Stimulated activated effector memory CD8-positive, alpha-beta T cell treated with anti-CD3 and anti-CD28 coated beads, Interleukin-12 subunit alpha, Interleukin-12 subunit beta, amount 100 ng/mL, for 72 hours (primary cell): Measurements from ENCODE around the gene LDAH.
A peak's percentile ranks its signal among the peaks of the same experiment; 100 is the strongest.

Experiments used
- ATAC-seq: fragments of 150-1000 bp; cut with Tn5 transposase; 2 replicates; pipeline ENCODE4 v1.10.0; 2021
- DNase-seq, 2 donors: peaks; one replicate each; pipeline ENCODE4 v3.0.0; 2021 to 2022; ENCODE audit warnings: low spot score in 2 of 2
- H3K27ac Mint-ChIP-seq: one replicate; pipeline ENCODE4 v1.8.0; 2022; ENCODE audit warnings: mild to moderate bottlenecking, mixed read lengths
- H3K36me3 Mint-ChIP-seq: one replicate; pipeline ENCODE4 v1.8.0; 2022; ENCODE audit warnings: mild to moderate bottlenecking, mixed read lengths
- H3K4me1 Mint-ChIP-seq: one replicate; pipeline ENCODE4 v1.8.0; 2022; ENCODE audit warnings: mixed read lengths
- H3K4me3 Mint-ChIP-seq: one replicate; pipeline ENCODE4 v1.8.0; 2022; ENCODE audit warnings: mild to moderate bottlenecking, mixed read lengths
- H3K9me3 Mint-ChIP-seq: one replicate; pipeline ENCODE4 v1.8.0; 2022; ENCODE audit warnings: mixed read lengths

The LDAH gene

DNA sequence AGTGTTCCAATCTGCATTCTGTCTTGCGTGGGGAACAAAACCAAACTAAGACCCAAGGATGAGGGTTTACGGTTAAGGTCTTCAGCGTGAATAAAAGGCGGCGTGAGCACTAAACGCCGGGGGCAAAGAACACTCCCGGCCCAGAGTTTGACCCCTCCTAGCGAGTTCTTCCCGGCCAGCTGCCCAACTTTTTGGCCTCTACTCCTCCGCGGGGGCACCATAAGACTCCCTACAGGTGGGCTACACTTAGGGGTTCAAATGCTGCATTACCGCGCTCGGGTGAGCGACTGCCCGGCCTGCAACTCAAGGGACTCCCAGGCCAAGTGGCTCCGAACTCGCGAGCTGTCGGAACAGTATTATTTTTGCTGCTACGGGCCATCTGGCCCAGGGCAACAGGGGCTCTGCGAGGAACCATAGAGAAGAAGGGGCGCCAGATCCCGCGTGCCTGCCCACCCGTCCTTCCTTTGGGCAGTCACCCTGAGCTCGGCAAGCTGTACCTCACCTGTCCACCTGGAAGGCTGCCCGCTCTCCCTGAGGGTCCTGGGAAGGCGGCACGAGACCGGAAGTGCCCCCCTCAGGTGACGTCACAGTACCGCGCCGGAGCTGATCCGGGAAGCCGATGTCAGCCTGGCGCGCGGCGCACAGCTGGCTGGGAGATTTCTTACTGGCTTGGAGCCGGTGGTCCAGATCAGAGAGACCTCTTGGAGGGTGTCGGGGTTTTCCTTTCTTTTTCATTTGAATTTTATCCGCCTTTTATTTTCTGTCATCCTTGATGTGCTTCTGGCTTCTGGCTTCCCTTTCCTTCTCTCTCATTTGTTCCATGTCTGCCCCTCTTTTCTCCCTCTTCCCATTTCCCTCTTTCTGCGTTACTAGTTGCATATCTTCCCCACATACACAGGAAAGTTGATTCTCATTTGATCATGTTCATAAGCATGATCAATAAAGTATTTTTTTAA is at the start of gene LDAH:
LDAH (minus strand) TSS at position 567 of the 956 bp plus-strand sequence. CDS start 21,638 bp downstream, outside the sequence.
- peak within 1 kb of the TSS; percentile 94 for H3K4me3 Mint-ChIP-seq
- no peaks in the 10 kb centered on the region for H3K9me3 Mint-ChIP-seq
- peaks cover 17% of the 10 kb centered on the region for H3K4me1 Mint-ChIP-seq
- peak; percentile 76 to 90 for DNase-seq
- peak; percentile 82 for ATAC-seq
- peak within 1 kb of the TSS; percentile 100 for H3K27ac Mint-ChIP-seq
- H3K36me3 Mint-ChIP-seq, result peaks cover 22% of the 10 kb centered on the region

- peaks cover 6% of the 10 kb centered on the region for H3K4me1 Mint-ChIP-seq
Observed at GRCh38 chr2:20868377-20868776, 45.5 kb upstream of the LDAH start.

GRCh38 chr2:20862850-20863249 is 39.9 kb upstream of the LDAH start:
- Mint-ChIP-seq H3K27ac (no peak overlapping the region), H3K36me3 (no peaks in the 10 kb centered on the region), H3K9me3 (peaks cover 3% of the 10 kb centered on the region), H3K4me1 (no peaks in the 10 kb centered on the region), H3K4me3 (no peak overlapping the region)
- DNase-seq, result no peak
- ATAC-seq, result peak; percentile 57

More at GRCh38 chr2:20868377-20868776, 45.5 kb upstream of the LDAH start:
- peaks cover 6% of the 10 kb centered on the region for H3K36me3 Mint-ChIP-seq
- no peak overlapping the region for H3K4me3 Mint-ChIP-seq
- H3K9me3 Mint-ChIP-seq, result peaks cover 2% of the 10 kb centered on the region
- DNase-seq (peak; percentile 28 to 82), ATAC-seq (peak; percentile 100)
- no peak overlapping the region for H3K27ac Mint-ChIP-seq

DNA sequence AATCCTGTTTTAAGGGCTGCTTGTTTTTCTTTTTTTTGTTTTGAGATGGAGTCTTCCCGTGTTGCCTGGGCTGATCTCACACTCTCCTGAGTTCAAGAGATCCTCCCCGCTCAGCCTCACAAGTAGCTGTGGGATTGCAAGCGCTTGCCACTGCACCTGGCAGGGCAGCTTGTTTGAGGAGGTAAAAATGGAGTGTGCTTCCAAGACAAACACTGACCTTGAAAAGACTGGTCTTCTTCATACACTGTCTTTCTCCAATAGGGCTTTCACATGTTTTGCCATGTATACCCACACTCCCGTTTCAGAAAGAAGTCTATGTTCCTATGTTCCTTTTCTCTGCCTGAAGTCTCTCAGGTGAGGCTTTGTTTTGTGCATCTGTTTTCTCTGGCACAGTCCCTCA is 32.6 kb upstream of the LDAH start:
- H3K4me3 Mint-ChIP-seq, result no peak overlapping the region
- ATAC-seq (no peak), DNase-seq (no peak)
- H3K4me1 Mint-ChIP-seq, result no peaks in the 10 kb centered on the region
- H3K27ac Mint-ChIP-seq, result no peak overlapping the region
- H3K36me3 Mint-ChIP-seq, result no peaks in the 10 kb centered on the region
- no peaks in the 10 kb centered on the region for H3K9me3 Mint-ChIP-seq

- ATAC-seq, result no peak
- Mint-ChIP-seq H3K9me3 (no peaks in the 10 kb centered on the region), H3K27ac (no peak overlapping the region), H3K36me3 (no peaks in the 10 kb centered on the region), H3K4me3 (no peak overlapping the region), H3K4me1 (no peaks in the 10 kb centered on the region)
- no peak for DNase-seq
Observed at GRCh38 chr2:20852670-20853069, 29.8 kb upstream of the LDAH start.

DNA sequence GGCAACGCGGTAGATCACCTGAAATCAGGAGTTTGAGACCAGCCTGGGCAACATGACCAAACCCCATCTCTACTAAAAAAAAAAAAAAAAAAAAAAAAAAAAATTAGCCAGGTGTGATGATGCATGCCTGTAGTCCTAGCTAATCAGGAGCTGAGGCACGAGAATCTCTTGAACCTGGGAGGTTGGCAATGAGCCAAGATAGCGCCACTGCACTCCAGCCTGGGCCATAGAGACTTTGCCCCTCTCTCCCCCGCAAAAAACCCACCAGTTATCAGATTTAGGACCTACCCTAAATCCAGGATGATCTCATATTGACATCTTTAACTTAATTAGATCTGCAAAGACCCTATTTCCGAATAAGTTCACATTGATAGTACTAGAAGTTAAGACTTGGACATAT is 29.2 kb upstream of the LDAH start:
- Mint-ChIP-seq H3K4me3 (no peak overlapping the region), H3K36me3 (no peaks in the 10 kb centered on the region), H3K4me1 (no peaks in the 10 kb centered on the region), H3K27ac (no peak overlapping the region), H3K9me3 (no peaks in the 10 kb centered on the region)
- DNase-seq (no peak), ATAC-seq (no peak)

DNA sequence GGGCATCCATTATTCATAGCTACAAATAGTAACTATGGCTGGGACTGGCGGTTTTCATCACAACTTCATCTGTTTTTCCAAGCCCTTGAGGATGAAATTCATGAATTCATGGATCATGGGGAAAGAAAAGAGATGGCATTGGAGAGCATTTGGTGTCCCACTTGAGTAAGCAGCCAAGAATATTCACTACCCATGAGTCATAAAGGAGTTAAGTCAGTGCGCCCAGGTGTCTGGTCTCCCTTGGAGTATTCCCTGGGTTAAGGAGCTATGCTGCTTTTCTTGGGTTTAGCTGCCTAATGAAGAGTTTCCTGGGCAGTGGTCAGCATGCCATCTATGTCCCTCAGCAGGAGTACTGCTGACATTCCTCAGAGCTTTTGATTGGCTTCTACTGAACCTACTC is 21.3 kb upstream of the LDAH start:
- H3K4me1 Mint-ChIP-seq, result no peaks in the 10 kb centered on the region
- no peaks in the 10 kb centered on the region for H3K36me3 Mint-ChIP-seq
- no peaks in the 10 kb centered on the region for H3K9me3 Mint-ChIP-seq
- DNase-seq, result no peak
- no peak for ATAC-seq
- H3K27ac Mint-ChIP-seq, result no peak overlapping the region
- H3K4me3 Mint-ChIP-seq, result no peak overlapping the region

- no peaks in the 10 kb centered on the region for H3K36me3 Mint-ChIP-seq
- no peaks in the 10 kb centered on the region for H3K4me1 Mint-ChIP-seq
- no peak overlapping the region for H3K4me3 Mint-ChIP-seq
- no peak overlapping the region for H3K27ac Mint-ChIP-seq
- DNase-seq (no peak), ATAC-seq (no peak)
- H3K9me3 Mint-ChIP-seq, result no peaks in the 10 kb centered on the region
Observed at GRCh38 chr2:20839052-20839451, 16.2 kb upstream of the LDAH start.

DNA sequence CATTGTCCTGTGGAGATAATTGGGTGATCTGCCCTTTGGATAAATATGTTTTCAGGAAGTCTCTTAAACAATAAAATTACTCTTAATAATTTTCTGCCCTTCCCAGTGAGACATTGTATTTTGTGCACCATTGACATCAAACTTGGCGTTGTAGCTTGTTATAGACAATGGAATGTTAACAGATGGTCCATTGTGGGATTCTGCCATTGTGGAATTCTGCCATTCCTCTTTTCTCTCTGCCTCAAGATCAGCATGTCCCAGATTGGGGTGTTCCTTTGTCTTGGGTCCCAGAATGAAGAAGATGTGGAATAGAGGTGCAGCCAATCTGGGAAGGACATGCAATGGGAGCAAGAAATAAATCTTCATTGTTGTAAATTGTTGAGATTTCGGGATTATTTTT is 15.1 kb upstream of the LDAH start:
- Mint-ChIP-seq H3K4me3 (no peak overlapping the region), H3K9me3 (no peaks in the 10 kb centered on the region), H3K36me3 (no peaks in the 10 kb centered on the region), H3K4me1 (no peaks in the 10 kb centered on the region), H3K27ac (no peak overlapping the region)
- ATAC-seq (no peak), DNase-seq (no peak)

GRCh38 chr2:20836521-20836920 is 13.6 kb upstream of the LDAH start:
- Mint-ChIP-seq H3K27ac (no peak overlapping the region), H3K9me3 (no peaks in the 10 kb centered on the region), H3K36me3 (no peaks in the 10 kb centered on the region), H3K4me3 (no peak overlapping the region), H3K4me1 (no peaks in the 10 kb centered on the region)
- ATAC-seq (no peak), DNase-seq (no peak)

DNA sequence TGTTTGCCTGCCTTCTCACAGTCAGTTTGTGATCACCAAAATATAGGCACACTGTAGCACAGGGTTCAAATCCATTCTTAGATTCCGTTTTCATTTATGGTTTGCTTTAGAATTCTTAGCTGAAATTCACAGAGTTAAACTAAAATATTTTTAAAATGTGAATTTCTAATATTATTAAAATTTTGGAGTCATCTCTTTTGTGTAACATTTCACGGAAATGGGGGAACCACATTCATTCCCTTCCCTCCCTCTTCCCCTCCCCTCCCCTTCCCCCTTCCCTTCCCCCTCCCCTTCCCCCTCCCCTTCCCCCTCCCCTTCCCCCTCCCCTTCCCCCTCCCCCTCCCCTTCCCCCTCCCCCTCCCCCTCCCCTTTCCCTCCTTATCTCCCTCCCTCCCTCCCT is 11.4 kb upstream of the LDAH start:
- Mint-ChIP-seq H3K36me3 (no peaks in the 10 kb centered on the region), H3K4me1 (peaks cover 4% of the 10 kb centered on the region), H3K4me3 (no peak overlapping the region), H3K9me3 (no peaks in the 10 kb centered on the region), H3K27ac (no peak overlapping the region)
- DNase-seq, result no peak
- ATAC-seq, result no peak

- DNase-seq (no peak), ATAC-seq (no peak)
- no peaks in the 10 kb centered on the region for H3K9me3 Mint-ChIP-seq
- H3K36me3 Mint-ChIP-seq, result no peaks in the 10 kb centered on the region
- H3K4me1 Mint-ChIP-seq, result peaks cover 4% of the 10 kb centered on the region
- no peak overlapping the region for H3K27ac Mint-ChIP-seq
- H3K4me3 Mint-ChIP-seq, result no peak overlapping the region
Observed at GRCh38 chr2:20832606-20833005, 9.7 kb upstream of the LDAH start.

DNA sequence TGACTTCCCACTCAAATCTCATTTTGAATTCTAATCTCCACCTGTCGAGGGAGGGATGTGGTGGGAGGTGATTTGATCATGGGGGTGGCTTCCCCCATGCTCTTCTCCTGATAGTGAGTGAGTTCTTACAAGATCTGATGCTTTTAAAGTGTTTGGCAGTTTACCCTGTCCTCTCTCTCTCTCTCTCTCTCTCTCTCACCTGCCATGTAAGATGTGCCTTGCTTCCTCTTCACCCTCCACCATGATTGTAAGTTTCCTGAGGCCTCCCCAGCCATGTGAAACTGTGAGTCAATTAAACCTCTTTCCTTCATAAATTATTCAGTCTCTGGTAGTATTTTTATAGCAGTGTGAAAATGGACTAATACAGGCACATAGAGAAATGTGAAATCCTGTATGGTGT is 7.0 kb upstream of the LDAH start:
- Mint-ChIP-seq H3K4me1 (peaks cover 4% of the 10 kb centered on the region), H3K4me3 (no peak overlapping the region), H3K36me3 (no peaks in the 10 kb centered on the region), H3K9me3 (no peaks in the 10 kb centered on the region), H3K27ac (no peak overlapping the region)
- ATAC-seq (no peak), DNase-seq (no peak)

- DNase-seq (no peak), ATAC-seq (no peak)
- Mint-ChIP-seq H3K4me3 (no peak overlapping the region), H3K36me3 (peaks cover 16% of the 10 kb centered on the region), H3K9me3 (no peaks in the 10 kb centered on the region), H3K4me1 (peaks cover 7% of the 10 kb centered on the region), H3K27ac (no peak overlapping the region)
Observed at GRCh38 chr2:20823917-20824316, 1.0 kb upstream of the LDAH start.

DNA sequence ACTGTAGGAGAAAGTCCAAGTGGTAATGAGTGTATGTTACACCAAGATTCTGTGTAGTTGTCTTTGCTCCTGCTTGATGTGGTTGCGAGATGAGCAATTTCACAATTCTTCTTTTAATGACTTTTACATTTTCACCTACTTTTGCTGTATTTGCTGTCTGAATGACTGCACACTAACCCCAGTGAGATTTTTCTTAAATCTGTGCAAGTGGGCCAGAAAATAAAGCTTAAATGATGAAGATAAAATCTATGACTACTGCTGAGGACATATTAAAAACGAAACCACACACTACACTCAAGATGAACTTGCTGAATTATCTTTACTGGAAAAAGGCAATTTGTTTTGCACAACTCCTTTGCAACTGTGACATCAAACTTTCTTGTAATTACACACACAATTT is 4.1 kb downstream of the LDAH start:
- peaks cover 42% of the 10 kb centered on the region for H3K4me1 Mint-ChIP-seq
- peaks cover 22% of the 10 kb centered on the region for H3K36me3 Mint-ChIP-seq
- peak overlapping the region; percentile 16 for H3K4me3 Mint-ChIP-seq
- no peaks in the 10 kb centered on the region for H3K9me3 Mint-ChIP-seq
- H3K27ac Mint-ChIP-seq, result peak overlapping the region; percentile 13
- peak; percentile 89 for ATAC-seq
- DNase-seq, result no peak

DNA sequence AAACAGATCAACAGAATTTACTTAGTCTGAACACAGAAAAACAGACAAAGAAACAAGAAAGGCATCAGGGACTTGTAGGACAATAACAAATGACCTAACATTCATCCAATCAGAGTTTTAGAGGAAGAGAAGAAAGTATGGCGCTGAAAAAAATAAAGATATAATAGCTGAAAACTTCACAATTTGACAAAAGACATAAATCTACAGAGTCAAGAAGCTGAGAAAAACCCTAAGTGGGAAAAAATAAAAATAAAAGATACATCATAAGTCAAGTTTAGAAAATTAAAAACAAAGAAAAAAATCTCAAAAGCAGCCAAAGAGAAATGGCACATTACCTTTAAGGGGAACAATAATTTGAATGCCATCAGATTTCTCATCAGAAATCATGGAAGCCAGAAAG is 7.7 kb downstream of the LDAH start:
- peaks cover 42% of the 10 kb centered on the region for H3K4me1 Mint-ChIP-seq
- no peak overlapping the region for H3K4me3 Mint-ChIP-seq
- peaks cover 9% of the 10 kb centered on the region for H3K36me3 Mint-ChIP-seq
- no peak for DNase-seq
- no peak overlapping the region for H3K27ac Mint-ChIP-seq
- no peak for ATAC-seq
- no peaks in the 10 kb centered on the region for H3K9me3 Mint-ChIP-seq
